Right lobe of liver (tissue), 4 donors: ENCODE measurements around the gene ARRDC5.

Source experiments
- POLR2A ChIP-seq: fragments of 450-650 bp; IDR thresholded peaks from one replicate; pipeline ENCODE4 v1.6.1; 2017; ENCODE audit warnings: antibody characterized with exemption, mild to moderate bottlenecking
- TF ChIP-seq, protein P1 (sequence below), 4 donors: fragments of 200-600 bp in 3 of 4; fragments of 450-650 bp in 1 of 4; IDR thresholded peaks; one replicate each; pipeline versions ENCODE4 v1.5.1 to v1.8.0; 2016 to 2022; ENCODE audit warnings: antibody characterized with exemption in 4 of 4, mild to moderate bottlenecking in 2 of 4
- donor health status: DM: no; HTN: no; CAD: no.
- donor health status: DM: no; HTN: no; CAD: no.
- donor health status: DM: no; HTN: yes; CAD: no.

DNA sequence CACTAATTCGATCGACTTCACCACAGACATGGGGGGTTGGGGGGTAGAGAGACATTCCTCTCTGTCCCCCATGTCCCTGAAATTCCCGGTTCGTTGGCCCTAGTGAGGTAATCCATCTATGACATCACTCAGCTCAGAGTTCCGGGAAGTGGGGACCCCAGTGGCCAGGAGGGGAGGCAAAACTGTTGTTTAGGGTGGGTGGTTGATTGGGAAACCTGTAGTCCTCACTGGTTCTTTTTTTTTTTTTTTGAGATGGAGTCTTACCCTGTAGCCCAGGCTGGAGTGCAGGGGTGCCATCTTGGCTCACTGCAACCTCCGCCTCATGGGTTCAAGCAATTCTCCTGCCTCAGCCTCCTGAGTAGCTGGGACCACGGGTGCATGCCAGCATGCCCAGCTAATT is at the start of gene ARRDC5:
- TF ChIP-seq, protein P1, sequence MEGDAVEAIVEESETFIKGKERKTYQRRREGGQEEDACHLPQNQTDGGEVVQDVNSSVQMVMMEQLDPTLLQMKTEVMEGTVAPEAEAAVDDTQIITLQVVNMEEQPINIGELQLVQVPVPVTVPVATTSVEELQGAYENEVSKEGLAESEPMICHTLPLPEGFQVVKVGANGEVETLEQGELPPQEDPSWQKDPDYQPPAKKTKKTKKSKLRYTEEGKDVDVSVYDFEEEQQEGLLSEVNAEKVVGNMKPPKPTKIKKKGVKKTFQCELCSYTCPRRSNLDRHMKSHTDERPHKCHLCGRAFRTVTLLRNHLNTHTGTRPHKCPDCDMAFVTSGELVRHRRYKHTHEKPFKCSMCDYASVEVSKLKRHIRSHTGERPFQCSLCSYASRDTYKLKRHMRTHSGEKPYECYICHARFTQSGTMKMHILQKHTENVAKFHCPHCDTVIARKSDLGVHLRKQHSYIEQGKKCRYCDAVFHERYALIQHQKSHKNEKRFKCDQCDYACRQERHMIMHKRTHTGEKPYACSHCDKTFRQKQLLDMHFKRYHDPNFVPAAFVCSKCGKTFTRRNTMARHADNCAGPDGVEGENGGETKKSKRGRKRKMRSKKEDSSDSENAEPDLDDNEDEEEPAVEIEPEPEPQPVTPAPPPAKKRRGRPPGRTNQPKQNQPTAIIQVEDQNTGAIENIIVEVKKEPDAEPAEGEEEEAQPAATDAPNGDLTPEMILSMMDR (IDR thresholded peaks at IDR 0.05) = no peak
- no peak for TF ChIP-seq POLR2A
